NB4 (cell line): ENCODE results near the gene ADAMTSL1.

Experiments
- MAX ChIP-seq: IDR thresholded peaks from 2 replicates; pipeline ENCODE4 v1.6.1; 2011; ENCODE audit warnings: low read depth, low read length
- MYC ChIP-seq: IDR thresholded peaks from 2 replicates; pipeline ENCODE4 v1.6.1; 2011; ENCODE audit warnings: low read depth, low read length
- POLR2A ChIP-seq: IDR thresholded peaks from 2 replicates; pipeline ENCODE4 v1.6.1; 2011; ENCODE audit warnings: mild to moderate bottlenecking; ENCODE audit not compliant: insufficient read length; ENCODE audit errors: extremely low read depth
- TF ChIP-seq, protein P1 (sequence below): IDR thresholded peaks from one replicate; pipeline ENCODE4 v1.5.1; 2012; ENCODE audit warnings: low read depth, low read length

GRCh38 chr9:18710065-18710464 lies 236.1 kb downstream of the ADAMTSL1 start:
- TF ChIP-seq, protein P1, sequence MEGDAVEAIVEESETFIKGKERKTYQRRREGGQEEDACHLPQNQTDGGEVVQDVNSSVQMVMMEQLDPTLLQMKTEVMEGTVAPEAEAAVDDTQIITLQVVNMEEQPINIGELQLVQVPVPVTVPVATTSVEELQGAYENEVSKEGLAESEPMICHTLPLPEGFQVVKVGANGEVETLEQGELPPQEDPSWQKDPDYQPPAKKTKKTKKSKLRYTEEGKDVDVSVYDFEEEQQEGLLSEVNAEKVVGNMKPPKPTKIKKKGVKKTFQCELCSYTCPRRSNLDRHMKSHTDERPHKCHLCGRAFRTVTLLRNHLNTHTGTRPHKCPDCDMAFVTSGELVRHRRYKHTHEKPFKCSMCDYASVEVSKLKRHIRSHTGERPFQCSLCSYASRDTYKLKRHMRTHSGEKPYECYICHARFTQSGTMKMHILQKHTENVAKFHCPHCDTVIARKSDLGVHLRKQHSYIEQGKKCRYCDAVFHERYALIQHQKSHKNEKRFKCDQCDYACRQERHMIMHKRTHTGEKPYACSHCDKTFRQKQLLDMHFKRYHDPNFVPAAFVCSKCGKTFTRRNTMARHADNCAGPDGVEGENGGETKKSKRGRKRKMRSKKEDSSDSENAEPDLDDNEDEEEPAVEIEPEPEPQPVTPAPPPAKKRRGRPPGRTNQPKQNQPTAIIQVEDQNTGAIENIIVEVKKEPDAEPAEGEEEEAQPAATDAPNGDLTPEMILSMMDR, result no peak
- no peak for TF ChIP-seq MAX
- TF ChIP-seq POLR2A, result no peak
- no peak for TF ChIP-seq MYC
